Progenitor cell of endocrine pancreas (in vitro differentiated cells): ENCODE results near the gene SNTG2. TPM values are rescaled to one million over a fixed set of nuclear protein-coding genes. Genes with fewer than 3 reads are reported as not detected.

Experiments used
- DNase-seq: peaks from one replicate; pipeline ENCODE4 v3.0.0; 2021; ENCODE audit warnings: low spot score; ENCODE audit not compliant: unreplicated experiment
- H3K27ac Mint-ChIP-seq: 2 replicates; pipeline ENCODE4 v1.8.0; 2021; ENCODE audit warnings: mild to moderate bottlenecking, moderate library complexity, mixed read lengths
- H3K27me3 Mint-ChIP-seq: 2 replicates; pipeline ENCODE4 v1.8.0; 2021; ENCODE audit warnings: mixed read lengths
- H3K36me3 Mint-ChIP-seq: 2 replicates; pipeline ENCODE4 v1.8.0; 2022; ENCODE audit warnings: mixed read lengths; ENCODE audit not compliant: insufficient read depth
- H3K4me1 Mint-ChIP-seq: 2 replicates; pipeline ENCODE4 v1.8.0; 2021; ENCODE audit warnings: low read depth, mixed read lengths
- H3K4me3 Mint-ChIP-seq: 2 replicates; pipeline ENCODE4 v1.8.0; 2021; ENCODE audit warnings: low read depth, mild to moderate bottlenecking, moderate library complexity, mixed read lengths
- H3K9me3 Mint-ChIP-seq: 2 replicates; pipeline ENCODE4 v1.8.0; 2021; ENCODE audit warnings: low read depth, mixed read lengths
- CTCF ChIP-seq: fragments of 200-600 bp; sonication (generic); IDR thresholded peaks from one replicate; pipeline ENCODE4 v1.5.0; 2021; ENCODE audit warnings: antibody characterized with exemption, mild to moderate bottlenecking; ENCODE audit not compliant: unreplicated experiment
- total RNA-seq: library from RNA; stranded (reverse); gene quantifications from 2 replicates; pipeline ENCODE4 v1.2.1, GENCODE V29; 2021

The SNTG2 gene
- total RNA-seq, 1 donor from 2014 or later: 0.50 TPM

GRCh38 chr2:1147873-1148612, 197.4 kb downstream of the SNTG2 start:
- TF ChIP-seq CTCF: peak; percentile 25
- H3K4me3 Mint-ChIP-seq: no peak overlapping the region
- H3K36me3 Mint-ChIP-seq: no peaks in the 10 kb centered on the region
- peaks cover 2% of the 10 kb centered on the region for H3K27me3 Mint-ChIP-seq
- no peak overlapping the region for H3K27ac Mint-ChIP-seq
- no peak for DNase-seq
- no peaks in the 10 kb centered on the region for H3K9me3 Mint-ChIP-seq
- H3K4me1 Mint-ChIP-seq: no peaks in the 10 kb centered on the region

- H3K27me3 Mint-ChIP-seq: peaks cover 2% of the 10 kb centered on the region
- no peaks in the 10 kb centered on the region for H3K9me3 Mint-ChIP-seq
- no peaks in the 10 kb centered on the region for H3K36me3 Mint-ChIP-seq
- no peaks in the 10 kb centered on the region for H3K4me1 Mint-ChIP-seq
- no peak overlapping the region for H3K4me3 Mint-ChIP-seq
- no peak for TF ChIP-seq CTCF
- DNase-seq: no peak
- H3K27ac Mint-ChIP-seq: no peak overlapping the region
These were observed 200.3 kb downstream of the SNTG2 start for GRCh38 chr2:1150724-1151511.

- Mint-ChIP-seq H3K9me3 (no peaks in the 10 kb centered on the region), H3K27me3 (peaks cover 2% of the 10 kb centered on the region), H3K27ac (no peak overlapping the region), H3K4me1 (no peaks in the 10 kb centered on the region), H3K4me3 (no peak overlapping the region), H3K36me3 (no peaks in the 10 kb centered on the region)
- no peak for DNase-seq
- TF ChIP-seq CTCF: no peak
These were observed 201.7 kb downstream of the SNTG2 start for GRCh38 chr2:1152375-1152774.

- Mint-ChIP-seq H3K27me3 (peaks cover 2% of the 10 kb centered on the region), H3K4me1 (no peaks in the 10 kb centered on the region), H3K36me3 (no peaks in the 10 kb centered on the region), H3K9me3 (no peaks in the 10 kb centered on the region), H3K4me3 (no peak overlapping the region), H3K27ac (no peak overlapping the region)
- DNase-seq: no peak
- no peak for TF ChIP-seq CTCF
These were observed 203.3 kb downstream of the SNTG2 start for GRCh38 chr2:1153920-1154319.

GRCh38 chr2:1154710-1155594, 204.3 kb downstream of the SNTG2 start:
- H3K4me3 Mint-ChIP-seq: no peak overlapping the region
- no peak for TF ChIP-seq CTCF
- H3K9me3 Mint-ChIP-seq: no peaks in the 10 kb centered on the region
- H3K27ac Mint-ChIP-seq: no peak overlapping the region
- peaks cover under 1% of the 10 kb centered on the region for H3K27me3 Mint-ChIP-seq
- DNase-seq: no peak
- no peaks in the 10 kb centered on the region for H3K4me1 Mint-ChIP-seq
- H3K36me3 Mint-ChIP-seq: no peaks in the 10 kb centered on the region
